GM12878 (cell line): ENCODE data around the gene RGS1. TPM values are rescaled to one million over a fixed set of nuclear protein-coding genes. Genes with fewer than 3 reads are reported as not detected.

Source experiments
- ASH2L ChIP-seq: fragments of 300-600, 200-600 bp; sonication (generic); IDR thresholded peaks from 2 replicates; pipeline ENCODE4 v1.6.1; 2017; ENCODE audit warnings: low read depth, mild to moderate bottlenecking, borderline replicate concordance
- ATF2 ChIP-seq: IDR thresholded peaks from 2 replicates; pipeline ENCODE4 v1.6.1; 2012; ENCODE audit warnings: low read length, inconsistent platforms
- ATF7 ChIP-seq: fragments of 450-650 bp; IDR thresholded peaks from 2 replicates; pipeline ENCODE4 v1.6.1; 2016; ENCODE audit warnings: low read depth, mild to moderate bottlenecking
- BCL11A ChIP-seq: IDR thresholded peaks from 2 replicates; pipeline ENCODE4 v1.6.1; 2011; ENCODE audit warnings: low read depth, low read length
- BHLHE40 ChIP-seq, 2 experiments: fragments of 450-650 bp in 1 of 2; IDR thresholded peaks; 2 replicates each; pipeline ENCODE4 v1.6.1; 2011 to 2017; ENCODE audit warnings: low read depth in 2 of 2, borderline replicate concordance in 1 of 2, improper control_type of control experiment in 1 of 2, low read length in 1 of 2, mild to moderate bottlenecking in 1 of 2
- BRCA1 ChIP-seq: IDR thresholded peaks from 2 replicates; pipeline ENCODE4 v1.6.1; 2011; ENCODE audit warnings: low read depth, low read length, improper control_type of control experiment
- CREM ChIP-seq: IDR thresholded peaks from 2 replicates; pipeline ENCODE4 v1.6.1; 2014; ENCODE audit warnings: antibody characterized with exemption, low read depth
- FOS ChIP-seq: IDR thresholded peaks from 3 replicates; pipeline ENCODE4 v1.6.1; 2011; ENCODE audit warnings: borderline replicate concordance; ENCODE audit not compliant: insufficient read length; ENCODE audit errors: extremely low read depth
- IKZF1 ChIP-seq: fragments of 450-650 bp; conservative IDR thresholded peaks from 2 replicates; pipeline ENCODE4 v1.6.1; 2017; ENCODE audit warnings: antibody characterized with exemption, mild to moderate bottlenecking
- KLF5 ChIP-seq: fragments of 450-650 bp; IDR thresholded peaks from 2 replicates; pipeline ENCODE4 v1.6.1; 2014; ENCODE audit warnings: mild to moderate bottlenecking; ENCODE audit not compliant: partially characterized antibody
- NBN ChIP-seq: fragments of 450-650 bp; IDR thresholded peaks from 2 replicates; pipeline ENCODE4 v1.6.1; 2016
- POU2F2 ChIP-seq: IDR thresholded peaks from 3 replicates; pipeline ENCODE4 v1.6.1; 2011; ENCODE audit warnings: low read depth, mild to moderate bottlenecking, low read length, borderline replicate concordance
- RELB ChIP-seq: fragments of 450-650 bp; IDR thresholded peaks from 2 replicates; pipeline ENCODE4 v1.6.1; 2017; ENCODE audit warnings: low read depth, mild to moderate bottlenecking, moderate library complexity
- SMAD1 ChIP-seq: fragments of 450-650 bp; IDR thresholded peaks from 2 replicates; pipeline ENCODE4 v1.6.1; 2018; ENCODE audit warnings: mild to moderate bottlenecking, low read depth; ENCODE audit not compliant: partially characterized antibody
- SPI1 ChIP-seq: IDR thresholded peaks from 2 replicates; pipeline ENCODE4 v1.6.1; 2011; ENCODE audit warnings: low read depth, mild to moderate bottlenecking, low read length, moderate library complexity, borderline replicate concordance; ENCODE audit not compliant: insufficient read depth
- ZNF24 ChIP-seq: fragments of 450-650 bp; IDR thresholded peaks from 2 replicates; pipeline ENCODE4 v1.6.1; 2017; ENCODE audit warnings: antibody characterized with exemption, mild to moderate bottlenecking
- ZNF384 ChIP-seq: IDR thresholded peaks from 2 replicates; pipeline ENCODE4 v1.6.1; 2012; ENCODE audit warnings: low read depth, mild to moderate bottlenecking, low read length, improper control_type of control experiment, borderline replicate concordance
- polyA plus RNA-seq, 11 experiments: library from polyadenylated mRNA; depleted of rRNA in 4 of 11; unstranded in 6 of 11; stranded (reverse) in 5 of 11; fragments of >200 nt; fragmentation: Nextera tagmentation in 4 of 11; fragmentation: Illumina TruSeq in 1 of 11; extraction: Ambion mirVana in 4 of 11; extraction: Trizol in 1 of 11; gene quantifications; 1 replicate in 1 of 11; 2 replicates in 10 of 11; pipeline versions ENCODE4 v1.2.1 to v1.2.3, GENCODE V29; 2011 to 2016; ENCODE audit warnings: inconsistent platforms in 2 of 11, missing spikeins in 2 of 11, low read depth in 1 of 11
- total RNA-seq, 4 experiments: library from RNA; depleted of rRNA in 3 of 4; stranded (reverse); fragments of >200 nt in 3 of 4; fragmentation: Illumina TruSeq in 1 of 4; extraction: Trizol in 1 of 4; gene quantifications; 2 replicates each; pipeline versions ENCODE4 v1.2.1 to v1.2.3, GENCODE V29; 2013 to 2021
- TF ChIP-seq, protein P1 (sequence below): fragments of 450-650 bp; formaldehyde crosslinking; IDR thresholded peaks from 2 replicates; pipeline ENCODE4 v1.5.0; 2022; ENCODE audit warnings: mild to moderate bottlenecking, missing genetic modification characterization
- TF ChIP-seq, protein P2 (sequence below): fragments of 450-650 bp; IDR thresholded peaks from 2 replicates; pipeline ENCODE4 v1.6.1; 2016; ENCODE audit warnings: mild to moderate bottlenecking

RGS1 gene
- total and polyA plus RNA-seq, 10 of the 15 experiments (the other 5 are each of a cell fraction or from before 2014, with no cell fraction given) = 20.7 to 882 (median 45.9) TPM

GRCh38 chr1:192604979-192605620 lies 29.5 kb downstream of the RGS1 start (continued):
- TF ChIP-seq, protein P1, sequence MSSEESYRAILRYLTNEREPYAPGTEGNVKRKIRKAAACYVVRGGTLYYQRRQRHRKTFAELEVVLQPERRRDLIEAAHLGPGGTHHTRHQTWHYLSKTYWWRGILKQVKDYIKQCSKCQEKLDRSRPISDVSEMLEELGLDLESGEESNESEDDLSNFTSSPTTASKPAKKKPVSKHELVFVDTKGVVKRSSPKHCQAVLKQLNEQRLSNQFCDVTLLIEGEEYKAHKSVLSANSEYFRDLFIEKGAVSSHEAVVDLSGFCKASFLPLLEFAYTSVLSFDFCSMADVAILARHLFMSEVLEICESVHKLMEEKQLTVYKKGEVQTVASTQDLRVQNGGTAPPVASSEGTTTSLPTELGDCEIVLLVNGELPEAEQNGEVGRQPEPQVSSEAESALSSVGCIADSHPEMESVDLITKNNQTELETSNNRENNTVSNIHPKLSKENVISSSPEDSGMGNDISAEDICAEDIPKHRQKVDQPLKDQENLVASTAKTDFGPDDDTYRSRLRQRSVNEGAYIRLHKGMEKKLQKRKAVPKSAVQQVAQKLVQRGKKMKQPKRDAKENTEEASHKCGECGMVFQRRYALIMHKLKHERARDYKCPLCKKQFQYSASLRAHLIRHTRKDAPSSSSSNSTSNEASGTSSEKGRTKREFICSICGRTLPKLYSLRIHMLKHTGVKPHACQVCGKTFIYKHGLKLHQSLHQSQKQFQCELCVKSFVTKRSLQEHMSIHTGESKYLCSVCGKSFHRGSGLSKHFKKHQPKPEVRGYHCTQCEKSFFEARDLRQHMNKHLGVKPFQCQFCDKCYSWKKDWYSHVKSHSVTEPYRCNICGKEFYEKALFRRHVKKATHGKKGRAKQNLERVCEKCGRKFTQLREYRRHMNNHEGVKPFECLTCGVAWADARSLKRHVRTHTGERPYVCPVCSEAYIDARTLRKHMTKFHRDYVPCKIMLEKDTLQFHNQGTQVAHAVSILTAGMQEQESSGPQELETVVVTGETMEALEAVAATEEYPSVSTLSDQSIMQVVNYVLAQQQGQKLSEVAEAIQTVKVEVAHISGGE (CRISPR knock-in tag) = no peak
- TF ChIP-seq ZNF384 (peak; percentile 90), SMAD1 (peak; percentile 81), IKZF1 (peak; percentile 73), SPI1 (0 out of 2 replicates have a peak, but pooled peaks have one; percentile 13), FOS (no peak), ZNF24 (peak; percentile 57; the same call in 1 of the 2 replicates), POU2F2 (peak; percentile 43; the same call in 1 of the 3 replicates), BCL11A (peak; percentile 76), RELB (peak; percentile 69; the same call in 1 of the 2 replicates), BRCA1 (no peak), ASH2L (no peak), NBN (peak; percentile 73), KLF5 (no peak), ATF7 (peak; percentile 95), ATF2 (peak; percentile 71; the same call in 1 of the 2 replicates), BHLHE40 (IDR thresholded peaks at IDR 0.05; ENCODE audit: borderline replicate concordance in 1 of 2, low read depth in 2 of 2, low read length in 1 of 2) (peak; percentile 77 to 82), CREM (peak; percentile 86)
- TF ChIP-seq, protein P2, sequence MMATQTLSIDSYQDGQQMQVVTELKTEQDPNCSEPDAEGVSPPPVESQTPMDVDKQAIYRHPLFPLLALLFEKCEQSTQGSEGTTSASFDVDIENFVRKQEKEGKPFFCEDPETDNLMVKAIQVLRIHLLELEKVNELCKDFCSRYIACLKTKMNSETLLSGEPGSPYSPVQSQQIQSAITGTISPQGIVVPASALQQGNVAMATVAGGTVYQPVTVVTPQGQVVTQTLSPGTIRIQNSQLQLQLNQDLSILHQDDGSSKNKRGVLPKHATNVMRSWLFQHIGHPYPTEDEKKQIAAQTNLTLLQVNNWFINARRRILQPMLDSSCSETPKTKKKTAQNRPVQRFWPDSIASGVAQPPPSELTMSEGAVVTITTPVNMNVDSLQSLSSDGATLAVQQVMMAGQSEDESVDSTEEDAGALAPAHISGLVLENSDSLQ = peak; percentile 65; the same call in 1 of the 2 replicates
- TF ChIP-seq, all 136 proteins: peak for 38
